Fibroblast of skin of back (primary cell): Measurements from ENCODE around the gene ABCD2.
A peak's percentile ranks its signal among the peaks of the same experiment; 100 is the strongest.
"Not testable (repeated sequence)": the region's sequence is repeated elsewhere in the genome, so short reads cannot be mapped to it uniquely, and the experiment has no call there.

ENCODE experiments used
- DNase-seq: peaks from one replicate; pipeline ENCODE4 v3.0.0-alpha.2; 2013

The ABCD2 gene

DNA sequence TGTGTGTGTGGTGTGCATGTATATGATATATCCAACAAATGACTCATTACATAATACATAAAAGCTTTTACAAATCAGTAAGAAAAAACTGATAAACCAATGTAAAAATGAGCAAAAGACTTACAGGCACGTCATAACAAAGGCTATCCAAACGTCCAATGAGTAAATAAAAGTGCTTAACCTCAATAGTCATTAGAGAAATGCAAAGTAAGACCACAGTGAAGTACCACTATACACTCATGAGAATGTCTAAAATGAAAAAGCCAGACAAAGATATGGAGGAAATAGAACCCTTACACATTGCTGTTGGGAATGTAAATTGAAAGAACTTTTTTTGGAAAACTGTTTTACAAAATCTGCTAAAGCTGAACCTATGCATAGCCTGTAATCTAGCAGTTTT, 7.8 kb downstream of the ABCD2 start:
- no peak for DNase-seq

DNA sequence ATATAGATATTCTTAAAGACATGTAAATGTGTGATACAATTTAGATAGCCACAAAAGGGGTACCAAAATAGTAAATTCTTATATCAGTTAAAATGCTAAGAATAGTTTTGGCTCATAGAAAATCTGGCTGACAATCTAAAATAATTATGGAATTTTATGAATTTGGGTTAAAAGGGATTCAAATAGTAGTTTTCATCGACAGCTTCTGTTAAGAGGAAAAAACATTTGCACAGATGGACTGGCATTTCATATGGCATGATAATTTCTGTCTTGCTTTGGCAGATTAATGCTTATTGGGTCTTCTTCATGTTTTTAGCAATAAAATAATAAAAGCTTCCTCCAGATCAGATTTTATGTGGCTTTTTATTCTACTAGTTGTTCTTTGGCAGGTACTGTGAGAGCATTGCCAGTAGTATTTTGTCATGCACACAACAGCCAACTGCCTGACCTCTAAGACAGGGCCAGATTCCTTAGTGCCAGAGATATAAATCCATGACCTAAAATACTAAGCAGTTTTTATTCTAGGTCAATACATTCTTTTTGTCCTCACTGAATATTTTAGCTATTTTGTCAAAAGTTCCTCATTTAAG, 9.1 kb downstream of the ABCD2 start:
- DNase-seq, result no peak

DNA sequence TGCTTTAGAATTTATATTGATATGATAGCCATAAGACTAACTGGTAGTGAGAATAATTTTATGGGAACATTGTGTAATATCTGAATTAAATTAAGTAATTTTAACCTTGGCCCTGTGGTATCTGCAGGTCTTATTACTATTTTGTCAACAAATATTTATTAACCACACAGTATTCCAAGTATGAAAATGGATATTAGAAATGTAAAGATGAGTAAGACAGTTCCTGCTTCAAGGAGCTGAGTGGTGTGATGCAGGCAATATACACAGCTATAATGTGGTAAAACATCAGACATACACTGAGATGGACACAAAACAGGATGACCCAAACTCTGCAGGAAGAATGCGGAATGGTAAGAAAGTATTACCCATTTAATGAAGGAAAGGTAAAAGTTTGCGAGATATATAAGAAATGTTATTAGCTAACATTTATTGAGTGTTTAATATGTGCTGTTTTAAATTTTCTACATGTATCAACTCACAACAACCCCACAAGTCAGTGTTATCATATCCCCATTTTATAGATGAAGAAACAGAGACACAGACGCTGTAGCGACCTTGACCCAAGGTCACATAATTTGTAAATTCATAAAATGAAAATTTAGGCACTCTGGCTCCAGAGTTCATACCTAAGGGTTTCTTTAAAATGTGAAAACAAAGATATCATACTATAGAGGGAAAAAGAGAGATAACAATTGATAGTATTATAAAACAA, 12.7 kb downstream of the ABCD2 start:
- DNase-seq, result no peak

DNA sequence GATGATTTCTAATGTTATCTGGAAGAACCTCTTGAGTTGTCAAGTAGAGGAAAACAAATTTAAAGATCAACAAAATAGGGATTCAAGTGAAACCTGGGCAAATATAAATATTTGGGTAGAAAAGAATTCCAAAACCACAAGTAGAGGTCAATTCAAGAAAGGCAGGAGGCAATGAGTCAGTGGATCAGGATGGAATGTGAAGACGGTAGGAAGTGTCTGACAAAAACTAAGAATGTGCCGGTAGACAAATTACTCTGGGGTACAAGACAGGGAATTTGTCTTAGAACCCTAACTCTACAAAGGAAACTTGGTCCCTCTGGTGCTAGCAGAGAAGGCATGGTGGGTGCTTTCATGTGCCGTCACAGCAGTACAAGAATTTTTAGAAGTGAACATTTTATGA, 13.6 kb downstream of the ABCD2 start:
- peak; percentile 48 for DNase-seq

DNA sequence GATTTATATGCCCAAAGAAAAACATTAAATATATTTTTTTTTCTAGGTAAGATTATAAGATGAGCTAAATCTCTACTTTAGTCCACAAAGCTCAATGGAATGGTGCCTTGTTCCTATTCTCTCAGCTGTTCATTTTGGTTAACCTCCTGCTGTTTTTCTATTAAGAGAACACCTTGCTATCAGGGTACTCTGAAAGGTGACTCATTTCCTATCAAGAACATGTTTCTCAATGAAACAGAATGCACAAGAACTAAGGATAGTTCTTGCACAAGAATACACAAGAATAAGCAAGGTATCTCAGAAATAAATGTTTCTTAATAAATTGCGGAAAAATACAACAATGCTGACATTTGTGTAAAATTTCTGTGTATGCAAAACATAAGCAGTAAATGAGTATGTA, 14.1 kb downstream of the ABCD2 start:
- DNase-seq, result no peak

DNA sequence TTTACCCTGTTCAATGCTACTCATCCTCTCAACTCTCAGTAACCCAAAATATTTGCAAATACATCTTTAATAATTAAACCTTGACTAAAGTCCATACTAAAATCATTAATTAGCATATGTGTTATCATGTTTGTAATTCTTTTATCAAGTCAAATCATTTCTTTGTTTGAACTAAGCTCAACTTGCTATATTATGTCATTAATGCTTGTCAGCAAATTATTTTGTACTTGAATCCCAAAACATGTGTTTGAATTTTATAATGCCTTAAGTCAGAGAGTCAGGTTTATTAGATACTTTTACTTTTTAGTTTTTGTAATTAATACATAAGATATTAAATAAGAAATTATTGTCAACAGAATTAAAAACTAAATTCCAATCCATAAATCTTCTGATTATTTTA, 16.5 kb downstream of the ABCD2 start:
- DNase-seq, result no peak

DNA sequence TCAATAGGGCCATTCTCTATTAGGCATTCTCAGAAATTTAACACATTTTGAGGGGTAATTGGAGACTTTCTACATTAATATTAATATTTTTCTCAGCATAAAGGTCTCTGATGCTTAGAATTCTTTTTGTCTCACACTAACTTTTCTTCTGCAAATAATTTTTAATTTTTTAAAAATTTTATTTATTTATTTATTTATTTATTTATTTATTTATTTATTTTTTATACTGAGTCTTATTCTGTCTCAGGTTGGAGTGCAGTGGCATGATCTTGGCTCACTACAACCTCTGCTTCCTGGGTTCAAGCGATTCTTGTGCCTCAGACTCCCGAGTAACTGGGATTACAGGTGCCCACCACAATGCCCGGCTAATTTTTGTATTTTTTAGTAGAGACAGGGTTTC, 17.7 kb downstream of the ABCD2 start:
- not testable (repeated sequence) for DNase-seq

DNA sequence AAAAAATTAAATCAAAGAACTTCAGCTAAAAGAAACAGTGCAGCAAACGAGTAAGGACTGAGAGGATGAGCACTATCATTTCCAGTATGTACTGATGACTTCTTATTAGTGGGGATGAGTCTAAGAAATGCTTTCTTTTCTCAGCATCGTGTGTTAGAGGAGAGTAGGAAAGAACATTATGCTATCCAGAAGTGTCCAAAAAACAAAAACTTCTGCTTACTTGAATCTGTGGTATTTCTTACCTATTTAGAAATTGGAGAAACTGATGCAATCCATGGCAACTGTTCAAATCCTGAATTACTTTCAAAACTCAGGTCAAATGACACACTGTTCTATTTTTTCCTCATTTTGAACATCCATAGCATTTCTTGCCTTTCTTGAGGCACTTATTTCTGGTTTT, 23.7 kb downstream of the ABCD2 start:
- DNase-seq, result no peak

DNA sequence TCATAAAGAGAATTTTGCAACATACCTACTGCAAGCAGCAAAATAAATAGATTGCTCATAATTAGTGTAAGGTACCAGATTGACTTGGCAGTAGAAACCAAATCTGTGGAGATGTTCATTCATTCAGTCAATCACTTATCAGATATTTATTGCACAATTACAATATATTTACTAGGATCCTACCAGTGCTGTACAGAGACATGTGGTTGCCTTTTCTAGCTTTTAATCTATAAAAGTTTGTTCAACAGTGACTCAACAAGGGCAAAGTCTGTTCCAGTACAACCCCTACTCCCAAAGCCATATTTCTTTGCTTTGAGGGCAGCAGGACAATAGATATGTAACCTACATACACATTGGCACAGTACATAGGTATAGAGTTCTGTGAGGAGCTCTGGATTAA, 27.3 kb downstream of the ABCD2 start:
- DNase-seq, result no peak

DNA sequence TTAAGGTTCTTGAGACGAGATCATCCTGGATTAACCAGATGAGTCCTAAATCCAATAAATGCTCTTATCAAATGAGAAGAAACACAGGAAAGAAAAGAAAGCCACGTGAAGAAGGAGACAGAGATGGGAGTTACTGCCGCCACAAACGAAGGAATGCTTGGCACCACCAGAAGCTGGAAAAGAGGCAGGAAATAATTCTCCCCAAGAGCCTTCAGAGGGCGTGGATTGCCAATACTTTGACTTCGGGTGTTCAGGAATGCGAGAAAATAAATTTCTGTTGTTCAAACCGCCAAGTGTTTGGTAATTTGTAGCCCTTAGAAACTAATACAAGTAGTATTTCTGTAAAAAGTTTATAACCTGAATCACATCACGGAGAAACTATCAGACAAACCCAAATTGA, 31.3 kb downstream of the ABCD2 start:
- DNase-seq, result no peak

DNA sequence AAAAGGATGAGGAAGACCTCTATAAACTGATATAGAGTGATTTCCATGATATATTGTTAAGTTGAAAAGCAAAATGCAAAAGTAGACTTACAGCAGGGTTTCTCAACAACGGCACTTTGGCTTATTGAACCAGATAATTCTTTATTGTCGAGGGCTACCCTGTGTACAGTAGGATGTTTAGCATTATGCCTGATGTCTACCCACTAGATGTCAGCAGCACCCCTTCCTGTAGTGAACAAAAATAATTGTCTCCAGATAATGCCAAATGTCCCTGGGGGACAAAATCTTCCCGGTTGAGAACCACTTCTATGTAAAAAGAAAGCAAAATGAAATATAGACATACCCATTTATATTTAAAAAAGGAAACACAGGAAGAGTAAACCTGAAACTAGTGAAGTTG, 32.4 kb downstream of the ABCD2 start:
- no peak for DNase-seq

DNA sequence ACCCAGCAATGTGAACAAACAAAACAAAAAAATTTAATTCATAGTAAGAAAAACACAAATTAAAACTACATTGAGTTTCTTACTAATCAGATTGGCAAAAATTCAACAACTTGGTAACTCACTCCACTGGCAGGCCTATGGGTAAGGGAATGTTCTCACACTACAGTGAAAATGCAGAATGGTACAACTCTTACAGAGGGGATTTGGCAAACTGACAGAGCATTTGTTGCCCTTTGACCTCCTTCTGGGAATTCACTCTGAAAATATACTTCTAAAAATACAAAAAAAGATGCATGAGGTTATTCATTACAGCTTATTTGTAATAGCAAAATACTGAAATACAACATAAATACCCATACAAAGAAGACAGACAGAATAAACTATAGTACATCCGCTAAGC, 32.8 kb downstream of the ABCD2 start:
- DNase-seq, result no peak

DNA sequence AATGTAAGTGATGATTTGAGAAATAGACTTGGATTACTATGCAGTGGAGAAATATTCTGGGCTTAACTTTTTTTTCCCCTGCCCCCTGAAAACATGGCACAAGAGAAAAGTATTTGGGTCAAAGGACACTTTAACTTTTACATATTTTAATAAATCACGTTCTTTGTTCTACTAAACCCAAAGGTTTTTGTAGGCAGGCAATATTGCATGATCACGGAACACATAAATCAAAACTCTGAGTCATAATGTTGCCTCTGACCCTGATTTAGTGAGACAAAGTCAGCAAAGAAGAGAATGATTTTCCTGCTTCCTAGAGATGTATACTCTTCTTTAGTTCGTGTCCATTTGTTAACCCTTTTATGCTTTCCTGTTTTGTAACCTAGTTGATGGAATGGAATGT, 38.0 kb downstream of the ABCD2 start:
- DNase-seq, result no peak

DNA sequence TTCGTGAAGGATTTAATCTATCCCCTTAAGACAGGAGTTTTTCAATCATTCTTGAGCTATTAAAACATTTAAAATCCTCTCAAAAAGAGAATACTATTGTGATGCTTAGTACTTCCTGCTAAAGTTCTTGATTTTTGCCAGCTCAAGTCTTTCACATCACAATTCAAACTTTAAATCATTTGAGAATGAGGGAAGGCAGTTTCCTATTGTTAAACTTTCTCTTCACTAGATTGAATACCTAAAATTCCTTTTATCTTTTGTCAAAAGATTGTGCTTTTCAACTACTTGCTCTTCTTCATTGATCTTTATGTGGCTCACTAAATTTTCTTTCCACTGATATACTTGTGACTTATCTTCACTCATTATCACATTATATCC, 44.1 kb downstream of the ABCD2 start:
- DNase-seq, result no peak

DNA sequence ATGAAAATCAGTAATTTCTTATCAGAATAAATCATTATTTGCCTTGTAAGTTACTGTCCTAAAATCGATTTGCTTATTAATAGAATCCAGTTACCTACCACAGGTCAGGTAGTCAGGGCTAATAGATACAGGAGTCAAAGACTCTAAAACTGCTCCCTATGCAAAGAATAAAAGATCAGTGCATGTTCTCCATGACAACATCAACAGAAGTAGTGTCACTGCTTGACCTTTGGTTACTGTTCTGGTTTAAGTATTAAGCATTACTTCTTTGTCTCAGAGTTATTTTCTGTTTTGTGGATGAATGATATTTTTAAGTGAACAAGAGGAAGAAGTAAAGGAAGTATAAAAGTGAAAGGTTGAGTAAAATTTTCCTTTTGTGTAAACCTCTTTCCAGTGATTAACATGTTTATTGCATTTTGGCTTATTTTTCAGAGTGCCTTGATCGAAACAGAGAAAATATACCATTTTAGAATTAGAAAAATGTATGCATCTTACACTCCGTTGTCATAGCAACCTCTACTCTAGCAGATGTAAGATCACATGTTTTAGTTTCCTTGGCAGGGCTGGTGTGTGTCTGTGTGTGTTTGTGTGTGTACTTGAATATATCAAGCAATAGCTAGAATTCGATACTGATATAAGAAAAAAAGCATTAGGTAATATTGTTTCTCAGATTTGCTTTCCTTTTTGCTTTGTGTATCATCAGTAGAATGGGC, 44.7 kb downstream of the ABCD2 start:
- DNase-seq, result no peak

DNA sequence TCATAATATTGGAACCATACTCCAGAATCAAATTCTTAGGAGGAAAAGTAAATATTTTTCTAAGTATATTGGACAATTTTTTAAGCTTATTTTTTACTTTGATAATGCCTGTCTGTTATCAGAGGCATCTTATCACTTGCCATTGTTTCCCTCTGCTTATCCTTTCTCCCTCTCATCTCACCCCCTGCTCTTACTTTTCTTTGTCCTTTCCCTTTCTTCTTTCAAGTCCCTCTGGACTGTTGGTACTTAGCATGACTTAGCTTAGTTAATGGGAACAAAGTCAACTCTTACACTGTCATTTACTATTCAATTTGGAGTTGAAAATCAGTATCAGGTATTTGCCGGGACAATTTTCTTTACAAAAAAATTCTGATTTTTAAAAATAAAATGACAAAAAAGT, 45.2 kb downstream of the ABCD2 start:
- no peak for DNase-seq

DNA sequence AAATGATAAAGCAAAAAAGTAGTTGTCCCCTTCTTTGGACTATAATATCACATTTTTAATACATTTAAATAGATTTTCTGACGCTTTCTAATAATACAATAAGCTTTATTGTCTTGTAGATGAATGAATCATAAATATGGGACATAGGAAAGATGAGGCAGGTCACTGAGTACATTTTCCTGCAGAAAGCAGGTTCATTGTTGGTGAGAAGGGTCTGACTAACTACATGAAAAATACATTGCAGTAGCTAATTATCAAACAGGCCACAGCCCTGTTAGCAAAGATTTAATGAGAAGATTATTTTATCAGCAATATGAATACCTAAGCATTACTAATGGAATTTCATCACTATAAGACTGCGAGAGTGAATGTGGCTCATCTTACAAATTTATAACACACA, 45.6 kb downstream of the ABCD2 start:
- DNase-seq, result no peak

DNA sequence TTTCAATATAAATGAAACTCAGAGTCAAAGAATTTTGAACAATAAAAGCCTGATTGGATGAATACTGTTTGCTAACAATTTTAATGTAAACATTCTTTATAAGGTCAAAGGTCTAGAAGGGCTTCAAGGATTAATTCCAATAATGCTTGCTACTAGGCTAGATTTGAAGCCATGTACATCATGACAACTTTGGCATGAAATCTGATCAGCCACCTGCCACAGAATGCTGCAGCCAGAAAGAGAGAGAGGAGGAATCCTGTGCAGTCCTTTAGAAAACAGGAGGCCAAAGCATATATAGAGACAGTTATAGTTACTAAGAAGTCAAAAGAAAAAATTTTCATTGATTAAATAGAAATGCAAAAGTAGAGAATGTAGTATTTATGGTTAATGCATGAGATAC, 47.1 kb downstream of the ABCD2 start:
- no peak for DNase-seq

DNA sequence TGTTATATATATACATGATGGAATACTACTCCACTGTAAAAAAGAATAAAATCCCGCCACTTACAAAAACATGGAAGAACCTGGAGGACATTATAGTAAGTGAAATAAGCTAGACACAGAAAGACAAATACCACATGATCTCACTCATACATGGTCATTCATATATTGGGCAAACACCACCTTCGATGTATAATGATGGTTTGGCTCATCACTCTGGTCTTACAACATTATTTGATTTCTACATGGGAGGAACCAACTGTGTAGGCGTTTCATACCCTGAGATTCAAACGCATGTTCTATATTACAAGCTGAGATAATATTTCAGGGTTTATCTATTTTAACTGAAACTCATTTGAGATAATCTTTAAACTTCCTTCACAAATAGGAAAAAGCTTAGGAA, 48.3 kb downstream of the ABCD2 start:
- DNase-seq, result no peak

DNA sequence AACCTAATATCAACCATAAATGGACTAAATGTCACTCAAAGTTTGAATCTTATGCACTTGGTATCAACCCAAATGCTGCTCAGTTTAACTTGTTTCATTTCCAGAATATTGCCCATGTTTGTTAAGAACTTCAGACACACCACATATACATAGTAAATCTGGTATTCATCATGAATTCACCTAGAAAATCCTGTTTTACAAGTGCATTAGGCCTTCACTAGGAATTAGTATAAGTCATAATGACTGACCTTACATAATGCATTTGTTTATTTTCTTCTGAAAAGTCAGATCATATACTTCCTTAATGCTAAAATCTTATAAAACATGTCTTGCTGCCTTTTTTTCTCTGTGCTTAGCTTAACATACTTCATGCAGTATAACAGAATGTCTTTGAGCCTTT, 66.1 kb downstream of the ABCD2 start:
- DNase-seq, result no peak

DNA sequence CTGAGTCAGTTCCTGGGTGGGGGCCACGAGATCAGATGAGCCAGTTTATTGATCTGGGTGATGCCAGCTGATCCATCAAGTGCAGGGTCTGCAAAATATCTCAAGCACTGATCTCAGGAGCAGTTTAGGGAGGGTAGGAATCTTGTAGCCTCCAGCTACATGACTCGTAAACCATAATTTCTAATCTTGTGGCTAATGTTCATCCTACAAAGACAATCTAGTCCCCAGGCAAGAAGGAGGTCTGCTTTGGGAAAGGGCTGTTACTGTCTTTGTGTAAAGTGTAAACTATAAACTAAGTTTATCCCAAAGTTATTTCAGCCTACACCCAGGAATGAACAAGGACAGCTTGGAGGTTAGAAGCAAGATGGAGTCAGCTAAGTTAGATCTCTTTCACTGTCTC, 75.4 kb downstream of the ABCD2 start:
- not testable (repeated sequence) for DNase-seq

DNA sequence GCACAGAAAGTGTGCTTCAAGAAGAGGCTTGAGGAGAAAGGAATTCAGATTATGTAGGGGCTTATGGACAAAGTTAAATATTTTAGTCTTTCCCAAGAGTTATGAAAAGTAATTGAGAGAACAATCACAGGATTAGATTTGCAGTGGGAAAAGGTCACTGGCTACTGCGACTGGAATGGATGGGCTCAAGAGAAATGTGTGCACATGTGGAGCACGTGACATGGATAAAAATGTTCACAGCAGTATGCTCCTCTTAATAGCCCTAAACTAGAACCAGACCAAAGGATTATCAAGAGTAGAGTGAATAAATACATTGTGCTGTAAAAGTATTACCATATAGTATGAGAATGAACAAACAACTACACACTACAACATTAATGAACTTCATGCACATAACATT, 78.1 kb downstream of the ABCD2 start:
- no peak for DNase-seq

DNA sequence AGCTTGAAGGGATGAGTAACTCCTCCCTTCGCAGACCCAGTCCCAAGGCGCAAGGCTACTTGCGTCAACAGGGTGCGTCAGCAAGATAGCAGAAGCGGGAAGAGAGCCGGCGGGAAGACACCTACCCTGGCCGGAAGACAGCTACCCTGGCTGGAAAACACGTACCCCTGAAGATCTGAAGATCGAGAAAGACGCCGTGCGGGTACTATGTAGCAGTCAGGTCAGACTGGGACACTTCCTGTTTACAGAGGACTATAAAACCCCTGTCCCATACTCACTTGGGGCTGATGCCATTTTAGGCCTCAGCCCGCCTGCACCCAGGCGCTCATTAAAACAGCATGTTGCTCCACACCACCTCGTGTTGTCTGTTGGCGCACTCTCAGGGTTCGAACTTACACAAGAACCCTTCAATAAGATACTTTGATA, 80.9 kb downstream of the ABCD2 start:
- no peak for DNase-seq

DNA sequence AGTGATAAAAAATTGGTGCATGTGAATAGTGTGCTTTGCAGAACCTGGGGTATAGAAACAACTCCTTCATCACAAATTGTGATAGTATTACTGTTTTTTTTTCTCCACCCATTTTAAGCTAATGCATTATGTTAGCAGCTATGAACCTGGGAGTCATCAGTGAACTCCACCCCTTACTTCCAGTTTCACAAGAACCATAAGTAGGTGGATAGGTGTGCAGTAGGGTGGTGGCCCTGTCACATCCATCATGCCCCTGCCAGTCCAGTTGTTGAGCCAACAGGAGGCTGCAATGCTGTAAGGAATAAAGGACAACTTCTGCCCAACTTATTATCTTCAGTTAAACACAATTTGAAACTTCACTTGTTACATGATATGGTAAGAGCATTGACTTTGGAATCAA, 85.7 kb downstream of the ABCD2 start:
- DNase-seq, result no peak
